C4-2B (cell line): ENCODE data around the gene AFDN.

Experiments used
- CTCF ChIP-seq: fragments of 450-650 bp; conservative IDR thresholded peaks from 2 replicates; pipeline ENCODE4 v1.5.1; 2017; ENCODE audit warnings: mild to moderate bottlenecking
- ZFX ChIP-seq: fragments of 450-650 bp; IDR thresholded peaks from 2 replicates; pipeline ENCODE4 v1.6.1; 2017

GRCh38 chr6:167910007-167910406 is 83.3 kb downstream of the AFDN start:
- TF ChIP-seq CTCF (no peak), ZFX (no peak)
